GM19395 (cell line): ENCODE results near the gene GARNL3.

Source experiments
- ATAC-seq: cut with Tn5 transposase; IDR thresholded peaks from one replicate; pipeline ENCODE4 v1.9.1; 2021; ENCODE audit warnings: mild to moderate bottlenecking, moderate library complexity; ENCODE audit not compliant: unreplicated experiment

The GARNL3 gene

GRCh38 chr9:127233989-127234388 is 30.6 kb upstream of the GARNL3 start:
- no peak for ATAC-seq

- ATAC-seq: no peak
Measured at GRCh38 chr9:127237801-127238200, 26.8 kb upstream of the GARNL3 start.

- no peak for ATAC-seq
Measured at GRCh38 chr9:127241354-127241753, 23.2 kb upstream of the GARNL3 start.

GRCh38 chr9:127244609-127245601 is 19.7 kb upstream of the GARNL3 start:
- peak; percentile 99 for ATAC-seq

- no peak for ATAC-seq
Measured at GRCh38 chr9:127245637-127246164, 18.9 kb upstream of the GARNL3 start.

GRCh38 chr9:127248241-127248640 is 16.3 kb upstream of the GARNL3 start:
- no peak for ATAC-seq

GRCh38 chr9:127249877-127250276 is 14.7 kb upstream of the GARNL3 start:
- ATAC-seq: no peak

GRCh38 chr9:127250896-127251391 is 13.6 kb upstream of the GARNL3 start:
- ATAC-seq: no peak

- ATAC-seq: no peak
Measured at GRCh38 chr9:127252410-127253318, 11.9 kb upstream of the GARNL3 start.

GRCh38 chr9:127253446-127253845 is 11.1 kb upstream of the GARNL3 start:
- no peak for ATAC-seq

- no peak for ATAC-seq
Measured at GRCh38 chr9:127255692-127256091, 8.9 kb upstream of the GARNL3 start.

GRCh38 chr9:127256324-127256723 is 8.2 kb upstream of the GARNL3 start:
- ATAC-seq: no peak

- no peak for ATAC-seq
Measured at GRCh38 chr9:127258606-127259471, 5.7 kb upstream of the GARNL3 start.

- ATAC-seq: no peak
Measured at GRCh38 chr9:127262602-127263001, 2.0 kb upstream of the GARNL3 start.

- no peak for ATAC-seq
Measured at GRCh38 chr9:127263237-127263636, 1.3 kb upstream of the GARNL3 start.

- ATAC-seq: no peak
Measured at GRCh38 chr9:127263664-127264063, 910 bp upstream of the GARNL3 start.

GRCh38 chr9:127267793-127268525 is 3.4 kb downstream of the GARNL3 start:
- ATAC-seq: no peak

GRCh38 chr9:127269449-127269848 is 4.9 kb downstream of the GARNL3 start:
- ATAC-seq: no peak

GRCh38 chr9:127273326-127273725 is 8.8 kb downstream of the GARNL3 start:
- ATAC-seq: no peak
